Heart left ventricle (tissue), 16 donors: ENCODE data around the gene RRAGC. TPM values are rescaled to one million over a fixed set of nuclear protein-coding genes. Genes with fewer than 3 reads are reported as not detected.
A peak's percentile ranks its signal among the peaks of the same experiment; 100 is the strongest.

ENCODE experiments used
- ATAC-seq, 4 donors: fragments of 200-7000 bp; cut with Tn5 transposase; one replicate each; pipeline ENCODE4 v1.9.1; 2020 to 2022; ENCODE audit warnings: moderate library complexity in 4 of 4, mild to moderate bottlenecking in 3 of 4, moderate number of reproducible peaks in 1 of 4
- DNase-seq, 5 donors: peaks; one replicate each; pipeline ENCODE4 v3.0.0-alpha.2; 2020
- H3K27ac ChIP-seq, 12 donors: fragments of 200-600 bp; sonication (generic) in 4 of 12; one replicate each; pipeline versions ENCODE4 v1.5.0 to v1.8.0; 2016 to 2022; ENCODE audit warnings: mild to moderate bottlenecking in 2 of 12
- H3K27me3 ChIP-seq, 9 donors: fragments of 200-600 bp; sonication (generic) in 2 of 9; one replicate each; pipeline versions ENCODE4 v1.5.1 to v1.8.0; 2016 to 2022; ENCODE audit warnings: mild to moderate bottlenecking in 3 of 9
- H3K36me3 ChIP-seq, 9 donors: fragments of 200-600 bp; sonication (generic) in 2 of 9; one replicate each; pipeline versions ENCODE4 v1.5.0 to v1.8.0; 2018 to 2022; ENCODE audit warnings: mild to moderate bottlenecking in 2 of 9
- H3K4me1 ChIP-seq, 12 donors: fragments of 200-600 bp; sonication (generic) in 4 of 12; one replicate each; pipeline versions ENCODE4 v1.5.0 to v1.8.0; 2016 to 2022; ENCODE audit warnings: mild to moderate bottlenecking in 3 of 12
- H3K4me3 ChIP-seq, 12 donors: fragments of 200-600 bp; sonication (generic) in 4 of 12; one replicate each; pipeline versions ENCODE4 v1.5.0 to v1.8.0; 2017 to 2022; ENCODE audit warnings: mild to moderate bottlenecking in 9 of 12, moderate library complexity in 4 of 12
- H3K9me3 ChIP-seq, 12 donors: fragments of 200-600 bp; sonication (generic) in 4 of 12; one replicate each; pipeline versions ENCODE4 v1.5.0 to v1.8.0; 2016 to 2022; ENCODE audit warnings: mild to moderate bottlenecking in 1 of 12
- CTCF ChIP-seq, 12 donors: fragments of 200-600 bp; sonication (generic) in 4 of 12; IDR thresholded peaks; one replicate each; pipeline versions ENCODE4 v1.5.0 to v1.8.0; 2018 to 2022; ENCODE audit warnings: antibody characterized with exemption in 12 of 12, mild to moderate bottlenecking in 5 of 12
- POLR2A ChIP-seq, 2 donors: fragments of 450-650 bp; IDR thresholded peaks; one replicate each; pipeline ENCODE4 v1.6.1; 2017; ENCODE audit warnings: antibody characterized with exemption in 2 of 2, mild to moderate bottlenecking in 2 of 2, moderate library complexity in 2 of 2
- WGBS, 4 donors: extraction: QIAGEN DNeasy Blood & Tissue Kit in 2 of 4; methylation state at CpG; one replicate each; pipeline versions ENCODE4 v1.1.5 to v1.1.7; 2013 to 2018; 5-methylcytosine and 5-hydroxymethylcytosine counted together
- intact Hi-C, 10 donors: fragments of 100-400 bp; cut with DNase I; formaldehyde crosslinking; loops; one replicate each; pipeline versions ENCODE4 v1.11.1 to v1.14.2; 2022
- polyA plus RNA-seq, 2 donors: library from polyadenylated mRNA; stranded (reverse); fragments of 200-250 nt; gene quantifications; one replicate each; pipeline ENCODE4 v1.2.3, GENCODE V29; 2013
- total RNA-seq, 9 donors: library from RNA; depleted of rRNA in 2 of 9; stranded (reverse); fragments of >200 nt in 2 of 9; fragmentation: NEBNext Ultra II Directional in 3 of 9; extraction: Animal tissue kit (Norgen Biotek cat#: 25700) in 3 of 9; gene quantifications; one replicate each; pipeline versions ENCODE4 v1.1.0 to v1.2.4, GENCODE V29; 2016 to 2023
- donor health status: ischemic (EF 13 %, LVEDD 7.1; RV severe dilation, severe dysfunction).
- donor health status: healthy with polysubstance abuse.
- donor health status: DM: no; HTN: yes; CAD: no.
- donor health status: DM: no; HTN: no; CAD: no.
- donor health status: ischemic (EF 25% LVEDD 6.9; RV normal size, moderate dysfunction).
- donor health status: ischemic (EF 25% LVEDD 5.7; RV mildly dilated, moderate dysfunction).
- donor health status: healthy.
- donor health status: DM: yes; HTN: yes; CAD: no.
- donor health status: ischemic (EF 35%, LVEDD 5.7; RV mildly dilated, moderate dysfunction).
- donor health status: nonischemic (EF 11% LVEDD 7.7; RV severe dilation, severe dysfunction).
- donor health status: DM: yes; HTN: yes; CAD: no.
- donor health status: PGD.
- donor health status: ischemic (EF 29% LVEDD 5.4; RV normal size, mild dysfunction).
- donor health status: nonischemic (EF 23%, LVEDD 6.1; RV moderate dilation, normal function).

Gene RRAGC
- total and polyA plus RNA-seq, 11 donors, result 8.6 to 32.8 (median 22.3) TPM

GRCh38 chr1:38881487-38881886, 21.9 kb upstream of the RRAGC start, which contains the start of gene GJA9:
GJA9 (minus strand) TSS chr1:38881587; CDS start chr1:38876098, 5,489 bp downstream.
- no peak within 1 kb of the TSS for H3K27ac ChIP-seq
- H3K4me3 ChIP-seq, result no peak within 1 kb of the TSS
- no peak for ATAC-seq
- H3K27me3 ChIP-seq, result no peaks in the 10 kb centered on the region
- TF ChIP-seq POLR2A (IDR thresholded peaks at IDR 0.05) (no peak), CTCF (IDR thresholded peaks at IDR 0.05) (no peak)
- H3K9me3 ChIP-seq, result no peaks in the 10 kb centered on the region
- intact Hi-C loops, result no loop called here
- H3K4me1 ChIP-seq, result peaks cover 0 to 7% (median 0%) of the 10 kb centered on the region in 12 donors
- H3K36me3 ChIP-seq, result no peaks in the 10 kb centered on the region
- DNase-seq, result no peak

DNA sequence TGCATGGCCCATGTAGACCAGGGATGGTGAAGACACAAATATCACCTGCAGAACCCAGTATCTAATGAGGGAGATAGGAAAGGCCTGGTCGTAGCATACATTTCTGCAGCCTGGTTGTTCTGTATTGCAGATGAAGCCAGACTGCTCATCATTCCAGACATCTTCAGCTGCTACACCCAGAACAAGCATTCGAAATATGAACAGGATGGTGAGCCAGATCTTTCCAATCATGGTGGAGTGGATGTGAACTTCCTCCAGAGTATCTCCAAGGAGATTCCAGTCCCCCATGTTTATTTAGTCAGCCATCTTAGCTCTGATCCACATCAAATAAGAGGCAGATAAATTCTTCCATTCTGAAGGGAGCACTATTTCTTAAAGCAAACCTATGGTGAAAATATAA, 16.2 kb upstream of the RRAGC start:
- TF ChIP-seq POLR2A (IDR thresholded peaks at IDR 0.05), result no peak
- TF ChIP-seq CTCF (IDR thresholded peaks at IDR 0.05), result no peak
- WGBS, 4 donors, result 71 to 85% (median 83%) methylated on average over 2 of the region's 2 CpGs
- peaks cover 0 to 29% (median 21%) of the 10 kb centered on the region in 12 donors for H3K4me1 ChIP-seq
- ATAC-seq, result no peak
- no peak overlapping the region for H3K4me3 ChIP-seq
- H3K27ac ChIP-seq, result no peak overlapping the region
- intact Hi-C loops, result loop anchor here in 5 of 10 donors (10.0 kb wide), 2 partner anchors 119 to 219 kb away; partner anchors contain the start of gene AKIRIN1 (in 3 of the 5)
- H3K36me3 ChIP-seq, result no peaks in the 10 kb centered on the region
- H3K9me3 ChIP-seq, result no peaks in the 10 kb centered on the region
- no peak for DNase-seq
- H3K27me3 ChIP-seq, result no peaks in the 10 kb centered on the region

DNA sequence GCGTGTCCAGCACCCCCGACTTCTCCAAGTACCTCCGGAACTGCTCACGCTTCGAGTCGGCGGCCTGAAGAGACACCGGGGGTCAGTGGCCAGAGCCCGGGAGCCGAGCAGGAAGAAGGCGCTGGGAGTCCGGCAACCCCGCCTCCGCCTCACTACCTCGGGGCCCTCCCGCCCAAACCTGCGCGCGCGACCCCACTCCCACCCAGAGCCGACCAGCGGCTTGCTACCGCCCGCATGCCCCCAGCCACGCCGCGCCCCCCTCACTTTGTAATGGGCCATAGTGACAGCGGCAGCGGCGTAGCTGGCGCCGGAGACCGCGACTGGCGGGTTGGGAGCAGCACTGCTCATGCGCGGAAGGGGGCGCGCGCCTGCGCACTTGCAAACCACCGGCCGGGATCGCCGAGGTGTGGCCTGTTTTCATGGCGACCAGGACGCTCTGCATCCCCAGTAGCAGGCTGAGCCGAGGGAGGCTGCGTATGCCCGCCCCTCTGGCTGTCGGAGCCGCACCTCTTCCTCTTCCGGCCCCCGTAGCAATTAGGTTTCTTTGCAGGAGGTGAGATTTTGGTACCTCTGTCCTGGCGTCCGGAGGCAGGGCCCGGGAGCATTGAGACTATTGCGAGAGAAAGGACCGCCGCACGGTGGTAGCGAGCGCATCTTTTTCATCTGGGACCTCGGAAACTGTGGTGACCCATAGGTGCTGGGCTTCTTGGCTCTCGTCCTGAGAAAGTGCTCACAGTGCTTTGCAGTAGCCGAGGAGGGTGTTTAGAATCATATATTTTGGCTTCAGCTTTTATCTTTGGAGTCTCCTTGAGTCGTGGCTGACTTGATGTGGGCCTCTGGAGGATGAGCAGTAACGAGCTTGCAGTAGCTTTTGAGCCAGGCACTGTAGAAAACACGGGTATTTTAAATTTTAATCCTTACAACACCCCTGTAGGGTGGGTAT, 13.7 kb upstream of the RRAGC start, which contains the start of gene MYCBP:
MYCBP (minus strand) TSS at position 322 of the 943 bp plus-strand sequence; CDS start at position 279, 43 bp downstream.
- DNase-seq (peak; percentile 96 to 98 (median 97)), ATAC-seq (peak; percentile 98 to 100 (median 100))
- Histone ChIP-seq H3K4me3 (peak within 1 kb of the TSS; percentile 37 to 96 (median 80)), H3K36me3 (peaks cover 0 to under 1% (median 0%) of the 10 kb centered on the region in 9 donors), H3K4me1 (peaks cover 0 to 29% (median 21%) of the 10 kb centered on the region in 12 donors), H3K9me3 (no peaks in the 10 kb centered on the region), H3K27me3 (no peaks in the 10 kb centered on the region), H3K27ac (peak within 1 kb of the TSS; percentile 53 to 80 (median 72))
- TF ChIP-seq CTCF (IDR thresholded peaks at IDR 0.05) (peak in 5 of 12 donors; percentile 17 to 45 (median 24)), POLR2A (IDR thresholded peaks at IDR 0.05) (peak in 1 of 2 donors; percentile 80)
- 0 to 1% (median 0%) methylated on average over 32 to 69 of the region's 69 CpGs for WGBS, 4 donors
- intact Hi-C loops, result loop anchor here in 8 of 10 donors (5.0 to 10.0 kb wide), 3 partner anchors 119 to 222 kb away; partner anchors contain the start of gene AKIRIN1 (in 7 of the 8)
